Mucosa of descending colon (tissue), 3 donors: ENCODE data around the gene PIP4K2C. TPM values are rescaled to one million over a fixed set of nuclear protein-coding genes. Genes with fewer than 3 reads are reported as not detected.

Source experiments
- ATAC-seq: fragments of 200-7000 bp; cut with Tn5 transposase; one replicate; pipeline ENCODE4 v1.9.1; 2020; ENCODE audit warnings: mild to moderate bottlenecking, moderate library complexity
- DNase-seq, 3 donors: peaks; one replicate each; pipeline ENCODE4 v3.0.0-alpha.2; 2020
- H3K36me3 ChIP-seq: fragments of 200-600 bp; one replicate; pipeline ENCODE4 v1.8.0; 2021; ENCODE audit warnings: low read depth, mild to moderate bottlenecking
- H3K4me1 ChIP-seq: fragments of 200-600 bp; one replicate; pipeline ENCODE4 v1.8.0; 2021; ENCODE audit warnings: low read depth, mild to moderate bottlenecking
- H3K4me3 ChIP-seq: fragments of 200-600 bp; one replicate; pipeline ENCODE4 v1.8.0; 2021; ENCODE audit warnings: mild to moderate bottlenecking
- H3K9me3 ChIP-seq: fragments of 200-600 bp; one replicate; pipeline ENCODE4 v1.8.0; 2021; ENCODE audit warnings: mild to moderate bottlenecking
- intact Hi-C, 2 donors: fragments of 100-400 bp; cut with DNase I in 1 of 2; cut with micrococcal nuclease in 1 of 2; formaldehyde crosslinking; loops; one replicate each; pipeline versions ENCODE4 v1.11.0 to v1.11.1; 2022; cut with DNase I, micrococcal nuclease
- total RNA-seq, 3 donors: library from RNA; stranded (reverse); fragmentation: NEBNext Ultra II Directional in 2 of 3; extraction: Animal tissue kit (Norgen Biotek cat#: 25700) in 2 of 3; gene quantifications; one replicate each; pipeline versions ENCODE4 v1.2.1 to v1.2.4, GENCODE V29; 2021 to 2023
- TF ChIP-seq, protein P1 (sequence below): fragments of 200-600 bp; IDR thresholded peaks from one replicate; pipeline ENCODE4 v1.8.0; 2022; ENCODE audit warnings: antibody characterized with exemption, mild to moderate bottlenecking
- donor health status: DM: no; HTN: no; CAD: no; lungs with moderate emphysema.
- donor health status: DM: no; HTN: no; CAD: no.
- donor health status: DM: no; HTN: yes; CAD: no.

PIP4K2C gene
- total RNA-seq, 3 donors from 2014 or later, result 39.0 to 55.5 (median 54.2) TPM

DNA sequence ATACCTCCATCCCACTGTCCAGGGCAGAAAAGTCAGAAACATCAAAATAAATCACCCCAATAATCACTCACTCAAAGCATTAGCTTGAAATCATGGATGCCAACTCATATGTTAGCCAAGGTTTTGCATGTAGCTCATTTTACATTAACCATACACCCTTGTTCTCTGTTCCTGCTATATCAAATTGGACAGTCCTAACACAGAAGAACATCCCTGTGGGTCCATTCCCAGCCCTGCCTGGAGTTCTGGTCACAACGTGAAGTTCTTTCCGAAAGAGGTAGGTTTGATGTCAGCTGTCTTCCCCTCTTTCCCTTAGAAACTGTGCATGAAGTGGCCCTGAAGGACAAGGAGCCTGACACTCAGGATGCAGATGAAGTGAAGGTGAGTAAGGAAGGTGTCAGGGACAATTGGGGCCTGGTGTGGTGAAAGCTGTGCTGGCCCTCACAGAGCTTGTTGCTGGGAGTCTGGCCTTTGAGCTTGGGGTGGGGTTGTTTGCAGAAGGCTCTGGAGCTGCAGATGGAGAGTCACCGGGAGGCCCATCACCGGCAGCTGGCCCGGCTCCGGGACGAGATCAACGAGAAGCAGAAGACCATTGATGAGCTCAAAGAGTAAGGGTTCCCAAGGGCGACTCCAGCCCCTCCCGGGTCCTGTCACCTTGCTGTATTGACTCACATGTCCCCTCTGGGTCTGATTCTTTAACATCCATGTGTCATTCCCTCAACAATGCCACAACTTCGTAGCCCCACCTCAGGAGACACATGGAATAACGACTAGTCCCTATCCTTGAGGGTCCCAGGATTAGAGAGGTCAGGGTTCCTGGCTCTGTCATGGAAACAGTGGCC is 15.0 kb upstream of the PIP4K2C start:
- no peak for DNase-seq
- no peaks in the 10 kb centered on the region for H3K36me3 ChIP-seq
- intact Hi-C loops, result no loop called here
- H3K4me3 ChIP-seq, result no peak overlapping the region
- no peaks in the 10 kb centered on the region for H3K9me3 ChIP-seq
- H3K4me1 ChIP-seq, result no peaks in the 10 kb centered on the region
- ATAC-seq, result peak; percentile 29
- TF ChIP-seq, protein P1, sequence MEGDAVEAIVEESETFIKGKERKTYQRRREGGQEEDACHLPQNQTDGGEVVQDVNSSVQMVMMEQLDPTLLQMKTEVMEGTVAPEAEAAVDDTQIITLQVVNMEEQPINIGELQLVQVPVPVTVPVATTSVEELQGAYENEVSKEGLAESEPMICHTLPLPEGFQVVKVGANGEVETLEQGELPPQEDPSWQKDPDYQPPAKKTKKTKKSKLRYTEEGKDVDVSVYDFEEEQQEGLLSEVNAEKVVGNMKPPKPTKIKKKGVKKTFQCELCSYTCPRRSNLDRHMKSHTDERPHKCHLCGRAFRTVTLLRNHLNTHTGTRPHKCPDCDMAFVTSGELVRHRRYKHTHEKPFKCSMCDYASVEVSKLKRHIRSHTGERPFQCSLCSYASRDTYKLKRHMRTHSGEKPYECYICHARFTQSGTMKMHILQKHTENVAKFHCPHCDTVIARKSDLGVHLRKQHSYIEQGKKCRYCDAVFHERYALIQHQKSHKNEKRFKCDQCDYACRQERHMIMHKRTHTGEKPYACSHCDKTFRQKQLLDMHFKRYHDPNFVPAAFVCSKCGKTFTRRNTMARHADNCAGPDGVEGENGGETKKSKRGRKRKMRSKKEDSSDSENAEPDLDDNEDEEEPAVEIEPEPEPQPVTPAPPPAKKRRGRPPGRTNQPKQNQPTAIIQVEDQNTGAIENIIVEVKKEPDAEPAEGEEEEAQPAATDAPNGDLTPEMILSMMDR, result no peak

DNA sequence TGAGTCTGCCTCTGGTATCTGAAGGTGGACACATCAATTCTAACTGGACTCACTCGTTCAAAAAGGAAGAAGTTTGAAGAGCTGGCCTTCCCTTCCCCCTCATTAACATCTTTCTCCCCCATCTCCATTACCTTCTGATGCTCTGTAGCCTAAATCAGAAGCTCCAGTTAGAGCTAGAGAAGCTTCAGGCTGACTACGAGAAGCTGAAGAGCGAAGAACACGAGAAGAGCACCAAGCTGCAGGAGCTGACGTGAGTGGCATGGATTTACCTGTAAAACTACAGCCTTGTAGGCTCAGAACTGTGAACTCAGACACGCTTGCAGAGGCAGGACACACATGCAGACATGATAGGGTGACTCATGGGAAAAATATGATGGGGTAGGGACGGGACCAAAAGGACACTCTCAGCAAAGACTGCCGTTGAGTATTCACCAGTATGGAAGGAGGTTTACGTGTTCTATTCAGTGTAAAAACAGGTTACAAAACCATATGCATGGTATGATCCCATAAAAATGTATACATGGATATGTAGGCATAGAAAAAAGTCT is 14.3 kb upstream of the PIP4K2C start:
- intact Hi-C loops, result no loop called here
- Histone ChIP-seq H3K4me1 (no peaks in the 10 kb centered on the region), H3K36me3 (no peaks in the 10 kb centered on the region), H3K9me3 (no peaks in the 10 kb centered on the region), H3K4me3 (no peak overlapping the region)
- no peak for DNase-seq
- TF ChIP-seq, protein P1, result no peak
- ATAC-seq, result no peak

DNA sequence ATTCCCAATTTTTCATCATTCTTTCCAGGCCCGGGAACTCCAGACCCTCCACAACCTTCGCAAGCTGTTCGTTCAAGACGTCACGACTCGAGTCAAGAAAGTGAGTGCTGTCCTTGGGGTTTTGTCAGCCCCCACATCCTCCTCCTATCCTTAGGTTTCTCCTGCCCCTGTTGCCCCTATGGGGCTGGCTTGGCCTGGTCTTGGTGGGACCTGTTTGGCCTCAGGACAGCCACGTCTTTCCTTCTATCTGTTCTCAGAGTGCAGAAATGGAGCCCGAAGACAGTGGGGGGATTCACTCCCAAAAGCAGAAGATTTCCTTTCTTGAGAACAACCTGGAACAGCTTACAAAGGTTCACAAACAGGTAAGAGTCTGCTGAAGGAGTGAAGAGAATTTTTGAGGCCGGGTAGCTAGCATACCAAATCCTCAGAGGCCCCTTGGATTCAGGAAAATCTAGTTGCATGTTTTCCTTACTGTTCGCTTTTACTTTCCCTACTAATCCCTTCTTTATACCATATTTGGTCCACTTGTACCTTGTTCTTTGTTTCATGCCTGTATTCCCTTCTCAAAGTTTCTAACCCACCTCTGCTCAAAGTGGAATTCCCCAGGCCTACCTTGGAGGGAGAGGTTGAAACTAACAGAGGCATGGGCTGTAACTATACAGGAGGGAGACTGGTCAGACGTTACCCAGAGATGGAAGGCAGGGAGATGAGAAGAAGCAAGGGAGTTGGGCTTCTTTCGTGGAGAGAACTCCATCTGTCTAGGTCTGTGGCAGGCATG is 12.8 kb upstream of the PIP4K2C start:
- no peak for DNase-seq
- Histone ChIP-seq H3K9me3 (no peaks in the 10 kb centered on the region), H3K4me3 (no peak overlapping the region), H3K36me3 (no peaks in the 10 kb centered on the region), H3K4me1 (no peaks in the 10 kb centered on the region)
- TF ChIP-seq, protein P1, result no peak
- intact Hi-C loops, result no loop called here
- ATAC-seq, result no peak

DNA sequence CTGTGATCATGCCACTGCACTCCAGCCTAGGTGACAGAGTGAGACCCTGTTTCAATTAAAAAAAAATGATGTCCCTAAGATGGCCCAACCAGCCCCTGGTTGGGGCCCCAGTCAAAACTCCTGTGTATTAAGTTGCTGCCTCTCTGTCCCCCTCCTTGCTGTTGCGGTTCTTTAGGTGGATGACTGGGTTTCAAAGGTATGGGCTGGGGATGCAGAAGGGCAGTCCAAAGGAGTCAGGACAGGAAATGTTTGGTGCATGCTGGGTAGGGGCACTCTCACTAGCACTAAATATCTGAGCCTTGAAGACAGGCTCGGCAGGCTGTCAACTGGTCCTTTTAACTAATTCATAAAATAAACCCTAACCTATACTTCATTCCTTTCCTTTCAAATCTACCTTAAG is 12.0 kb upstream of the PIP4K2C start:
- intact Hi-C loops, result no loop called here
- no peaks in the 10 kb centered on the region for H3K36me3 ChIP-seq

More for the DNA sequence above, 12.0 kb upstream of the PIP4K2C start:
- ATAC-seq (no peak), DNase-seq (no peak)
- no peaks in the 10 kb centered on the region for H3K9me3 ChIP-seq
- H3K4me3 ChIP-seq, result no peak overlapping the region
- TF ChIP-seq, protein P1, result no peak
- H3K4me1 ChIP-seq, result no peaks in the 10 kb centered on the region
